HepG2 (cell line): ENCODE results near the gene ATP13A3. TPM values are rescaled to one million over a fixed set of nuclear protein-coding genes. Genes with fewer than 3 reads are reported as not detected.
A peak's percentile ranks its signal among the peaks of the same experiment; 100 is the strongest.

Experiments used
- ETV6 ChIP-seq: sonication (generic); formaldehyde crosslinking; conservative IDR thresholded peaks from 2 replicates; pipeline ENCODE4 v1.4.0; 2020; ENCODE audit warnings: missing genetic modification reagents
- GZF1 ChIP-seq: sonication (generic); formaldehyde crosslinking; IDR thresholded peaks from 2 replicates; pipeline ENCODE4 v1.5.1; 2020; ENCODE audit warnings: mild to moderate bottlenecking, missing genetic modification reagents
- KAT2B ChIP-seq: fragments of 150-350 bp; IDR thresholded peaks from 2 replicates; pipeline ENCODE4 v1.6.1; 2014; ENCODE audit warnings: low read depth, low read length, borderline replicate concordance
- NCOA5 ChIP-seq: sonication (generic); formaldehyde crosslinking; IDR thresholded peaks from 2 replicates; pipeline ENCODE4 v1.4.0; 2020; ENCODE audit warnings: missing genetic modification reagents
- NONO ChIP-seq, 2 experiments: fragments of 450-650 bp in 1 of 2; sonication (generic) in 1 of 2; formaldehyde crosslinking in 1 of 2; IDR thresholded peaks in 1 of 2; conservative IDR thresholded peaks in 1 of 2; 2 replicates each; pipeline versions ENCODE4 v1.6.1 to v1.8.0; 2017 to 2022; ENCODE audit warnings: mild to moderate bottlenecking in 1 of 2, missing genetic modification reagents in 1 of 2, moderate library complexity in 1 of 2
- RCOR2 ChIP-seq: IDR thresholded peaks from 2 replicates; pipeline ENCODE4 v1.6.1; 2016; ENCODE audit warnings: missing biosample characterization, missing genetic modification reagents
- RNF2 ChIP-seq: fragments of 450-650 bp; conservative IDR thresholded peaks from 2 replicates; pipeline ENCODE4 v1.6.1; 2016; ENCODE audit warnings: low read depth
- SP5 ChIP-seq: IDR thresholded peaks from 2 replicates; pipeline ENCODE4 v1.6.1; 2016; ENCODE audit warnings: low read depth, borderline replicate concordance
- SPEN ChIP-seq: sonication (generic); formaldehyde crosslinking; IDR thresholded peaks from 2 replicates; pipeline ENCODE4 v1.5.1; 2020; ENCODE audit warnings: low read depth, mild to moderate bottlenecking, missing genetic modification reagents
- ZNF441 ChIP-seq: sonication (generic); formaldehyde crosslinking; IDR thresholded peaks from 2 replicates; pipeline ENCODE4 v1.7.0; 2021; ENCODE audit warnings: missing genetic modification reagents, borderline replicate concordance
- ZSCAN22 ChIP-seq: sonication (generic); formaldehyde crosslinking; IDR thresholded peaks from 2 replicates; pipeline ENCODE4 v1.4.0; 2020; ENCODE audit warnings: mild to moderate bottlenecking, missing genetic modification reagents
- polyA plus RNA-seq, 8 experiments: library from polyadenylated mRNA; depleted of rRNA in 3 of 8; stranded (reverse) in 7 of 8; unstranded in 1 of 8; fragments of >200 nt; fragmentation: Illumina TruSeq in 4 of 8; extraction: Trizol in 4 of 8; gene quantifications; 2 replicates each; pipeline versions ENCODE4 v1.2.1 to v1.2.3, GENCODE V29; 2011 to 2016; ENCODE audit warnings: low read depth in 4 of 8, missing spikeins in 1 of 8, mixed read lengths in 1 of 8; ENCODE audit not compliant: insufficient read depth in 1 of 8
- total RNA-seq, 5 experiments: library from RNA; depleted of rRNA; stranded (reverse); fragments of >200 nt; fragmentation: Illumina TruSeq; extraction: Trizol; gene quantifications; 2 replicates each; pipeline ENCODE4 v1.2.3, GENCODE V29; 2016; ENCODE audit warnings: low read depth in 1 of 5
- TF ChIP-seq, protein P1 (sequence below): IDR thresholded peaks from 2 replicates; pipeline ENCODE4 v1.6.1; 2016; ENCODE audit warnings: low read depth, missing genetic modification reagents, missing compliant biosample characterization
- TF ChIP-seq, protein P2 (sequence below): sonication (generic); formaldehyde crosslinking; IDR thresholded peaks from 2 replicates; pipeline ENCODE4 v1.5.1; 2020; ENCODE audit warnings: mild to moderate bottlenecking, missing genetic modification reagents
- TF ChIP-seq, protein P3 (sequence below): sonication (generic); formaldehyde crosslinking; IDR thresholded peaks from 2 replicates; pipeline ENCODE4 v1.9.0; 2022; ENCODE audit warnings: low read depth, missing genetic modification reagents
- TF ChIP-seq, protein P4 (sequence below): sonication (generic); formaldehyde crosslinking; IDR thresholded peaks from 2 replicates; pipeline ENCODE4 v1.5.1; 2020; ENCODE audit warnings: mild to moderate bottlenecking, moderate library complexity, missing genetic modification reagents
- TF ChIP-seq, protein P5 (sequence below): IDR thresholded peaks from 2 replicates; pipeline ENCODE4 v1.6.1; 2018; ENCODE audit warnings: missing genetic modification reagents, mild to moderate bottlenecking, missing compliant biosample characterization

Gene ATP13A3
- total and polyA plus RNA-seq, 2 of the 13 experiments (the other 11 are each of a cell fraction or from before 2014, with no cell fraction given): 44.9 to 80.8 TPM

DNA sequence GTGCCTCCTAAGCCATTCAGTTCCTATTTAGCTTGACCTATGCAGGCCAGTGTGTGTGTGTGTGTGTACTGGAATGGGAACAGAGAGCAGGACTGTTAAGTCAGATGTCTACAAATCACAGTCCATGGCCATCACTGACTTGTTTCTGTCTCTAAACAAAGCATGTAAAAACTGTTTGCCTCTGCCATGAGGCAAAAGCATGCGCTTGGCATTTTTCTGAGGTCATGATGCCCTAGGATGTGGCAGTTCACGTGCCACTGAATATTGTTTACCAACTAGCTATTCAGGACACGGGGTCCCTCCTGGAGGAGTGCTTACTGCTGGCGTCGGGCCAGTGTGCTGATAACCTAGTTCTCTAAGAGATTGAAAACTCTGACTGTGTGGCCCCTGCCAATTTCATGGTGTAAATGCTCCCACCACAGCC is 8.2 kb upstream of the ATP13A3 start (continued):
- TF ChIP-seq ETV6 (CRISPR knock-in tag) (no peak), SP5 (peak; percentile 65; the same call in 1 of the 2 replicates), NCOA5 (CRISPR knock-in tag) (no peak), ZNF441 (no peak), RCOR2 (no peak; the same call in none of the 2 replicates), SPEN (CRISPR knock-in tag) (peak; percentile 54; the same call in 1 of the 2 replicates), RNF2 (no peak), NONO (IDR thresholded peaks at IDR 0.05) (no peak), NONO (CRISPR knock-in tag; conservative IDR thresholded peaks at IDR 0.05) (no peak), KAT2B (no peak), ZSCAN22 (no peak), GZF1 (CRISPR knock-in tag) (no peak)
- TF ChIP-seq, protein P1, sequence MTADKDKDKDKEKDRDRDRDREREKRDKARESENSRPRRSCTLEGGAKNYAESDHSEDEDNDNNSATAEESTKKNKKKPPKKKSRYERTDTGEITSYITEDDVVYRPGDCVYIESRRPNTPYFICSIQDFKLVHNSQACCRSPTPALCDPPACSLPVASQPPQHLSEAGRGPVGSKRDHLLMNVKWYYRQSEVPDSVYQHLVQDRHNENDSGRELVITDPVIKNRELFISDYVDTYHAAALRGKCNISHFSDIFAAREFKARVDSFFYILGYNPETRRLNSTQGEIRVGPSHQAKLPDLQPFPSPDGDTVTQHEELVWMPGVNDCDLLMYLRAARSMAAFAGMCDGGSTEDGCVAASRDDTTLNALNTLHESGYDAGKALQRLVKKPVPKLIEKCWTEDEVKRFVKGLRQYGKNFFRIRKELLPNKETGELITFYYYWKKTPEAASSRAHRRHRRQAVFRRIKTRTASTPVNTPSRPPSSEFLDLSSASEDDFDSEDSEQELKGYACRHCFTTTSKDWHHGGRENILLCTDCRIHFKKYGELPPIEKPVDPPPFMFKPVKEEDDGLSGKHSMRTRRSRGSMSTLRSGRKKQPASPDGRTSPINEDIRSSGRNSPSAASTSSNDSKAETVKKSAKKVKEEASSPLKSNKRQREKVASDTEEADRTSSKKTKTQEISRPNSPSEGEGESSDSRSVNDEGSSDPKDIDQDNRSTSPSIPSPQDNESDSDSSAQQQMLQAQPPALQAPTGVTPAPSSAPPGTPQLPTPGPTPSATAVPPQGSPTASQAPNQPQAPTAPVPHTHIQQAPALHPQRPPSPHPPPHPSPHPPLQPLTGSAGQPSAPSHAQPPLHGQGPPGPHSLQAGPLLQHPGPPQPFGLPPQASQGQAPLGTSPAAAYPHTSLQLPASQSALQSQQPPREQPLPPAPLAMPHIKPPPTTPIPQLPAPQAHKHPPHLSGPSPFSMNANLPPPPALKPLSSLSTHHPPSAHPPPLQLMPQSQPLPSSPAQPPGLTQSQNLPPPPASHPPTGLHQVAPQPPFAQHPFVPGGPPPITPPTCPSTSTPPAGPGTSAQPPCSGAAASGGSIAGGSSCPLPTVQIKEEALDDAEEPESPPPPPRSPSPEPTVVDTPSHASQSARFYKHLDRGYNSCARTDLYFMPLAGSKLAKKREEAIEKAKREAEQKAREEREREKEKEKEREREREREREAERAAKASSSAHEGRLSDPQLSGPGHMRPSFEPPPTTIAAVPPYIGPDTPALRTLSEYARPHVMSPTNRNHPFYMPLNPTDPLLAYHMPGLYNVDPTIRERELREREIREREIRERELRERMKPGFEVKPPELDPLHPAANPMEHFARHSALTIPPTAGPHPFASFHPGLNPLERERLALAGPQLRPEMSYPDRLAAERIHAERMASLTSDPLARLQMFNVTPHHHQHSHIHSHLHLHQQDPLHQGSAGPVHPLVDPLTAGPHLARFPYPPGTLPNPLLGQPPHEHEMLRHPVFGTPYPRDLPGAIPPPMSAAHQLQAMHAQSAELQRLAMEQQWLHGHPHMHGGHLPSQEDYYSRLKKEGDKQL (CRISPR knock-in tag): peak; percentile 51; the same call in 1 of the 2 replicates
- TF ChIP-seq, protein P2, sequence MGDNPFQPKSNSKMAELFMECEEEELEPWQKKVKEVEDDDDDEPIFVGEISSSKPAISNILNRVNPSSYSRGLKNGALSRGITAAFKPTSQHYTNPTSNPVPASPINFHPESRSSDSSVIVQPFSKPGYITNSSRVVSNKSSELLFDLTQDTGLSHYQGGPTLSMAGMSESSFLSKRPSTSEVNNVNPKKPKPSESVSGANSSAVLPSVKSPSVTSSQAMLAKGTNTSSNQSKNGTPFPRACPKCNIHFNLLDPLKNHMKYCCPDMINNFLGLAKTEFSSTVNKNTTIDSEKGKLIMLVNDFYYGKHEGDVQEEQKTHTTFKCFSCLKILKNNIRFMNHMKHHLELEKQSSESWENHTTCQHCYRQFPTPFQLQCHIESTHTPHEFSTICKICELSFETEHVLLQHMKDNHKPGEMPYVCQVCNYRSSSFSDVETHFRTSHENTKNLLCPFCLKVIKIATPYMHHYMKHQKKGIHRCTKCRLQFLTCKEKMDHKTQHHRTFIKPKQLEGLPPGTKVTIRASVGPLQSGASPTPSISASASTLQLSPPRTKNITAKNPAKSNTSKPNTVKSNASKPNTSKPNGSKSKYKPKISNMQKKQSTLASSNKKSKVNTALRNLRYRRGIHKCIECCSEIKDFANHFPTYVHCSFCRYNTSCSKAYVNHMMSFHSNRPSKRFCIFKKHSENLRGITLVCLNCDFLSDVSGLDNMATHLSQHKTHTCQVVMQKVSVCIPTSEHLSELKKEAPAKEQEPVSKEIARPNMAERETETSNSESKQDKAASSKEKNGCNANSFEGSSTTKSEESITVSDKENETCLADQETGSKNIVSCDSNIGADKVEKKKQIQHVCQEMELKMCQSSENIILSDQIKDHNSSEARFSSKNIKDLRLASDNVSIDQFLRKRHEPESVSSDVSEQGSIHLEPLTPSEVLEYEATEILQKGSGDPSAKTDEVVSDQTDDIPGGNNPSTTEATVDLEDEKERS (CRISPR knock-in tag): 0 out of 2 replicates have a peak, but pooled peaks have one; percentile 61
- TF ChIP-seq, protein P3, sequence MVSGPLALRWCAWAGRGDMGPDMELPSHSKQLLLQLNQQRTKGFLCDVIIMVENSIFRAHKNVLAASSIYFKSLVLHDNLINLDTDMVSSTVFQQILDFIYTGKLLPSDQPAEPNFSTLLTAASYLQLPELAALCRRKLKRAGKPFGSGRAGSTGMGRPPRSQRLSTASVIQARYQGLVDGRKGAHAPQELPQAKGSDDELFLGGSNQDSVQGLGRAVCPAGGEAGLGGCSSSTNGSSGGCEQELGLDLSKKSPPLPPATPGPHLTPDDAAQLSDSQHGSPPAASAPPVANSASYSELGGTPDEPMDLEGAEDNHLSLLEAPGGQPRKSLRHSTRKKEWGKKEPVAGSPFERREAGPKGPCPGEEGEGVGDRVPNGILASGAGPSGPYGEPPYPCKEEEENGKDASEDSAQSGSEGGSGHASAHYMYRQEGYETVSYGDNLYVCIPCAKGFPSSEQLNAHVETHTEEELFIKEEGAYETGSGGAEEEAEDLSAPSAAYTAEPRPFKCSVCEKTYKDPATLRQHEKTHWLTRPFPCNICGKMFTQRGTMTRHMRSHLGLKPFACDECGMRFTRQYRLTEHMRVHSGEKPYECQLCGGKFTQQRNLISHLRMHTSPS (CRISPR knock-in tag): peak; percentile 97
- TF ChIP-seq, protein P4, sequence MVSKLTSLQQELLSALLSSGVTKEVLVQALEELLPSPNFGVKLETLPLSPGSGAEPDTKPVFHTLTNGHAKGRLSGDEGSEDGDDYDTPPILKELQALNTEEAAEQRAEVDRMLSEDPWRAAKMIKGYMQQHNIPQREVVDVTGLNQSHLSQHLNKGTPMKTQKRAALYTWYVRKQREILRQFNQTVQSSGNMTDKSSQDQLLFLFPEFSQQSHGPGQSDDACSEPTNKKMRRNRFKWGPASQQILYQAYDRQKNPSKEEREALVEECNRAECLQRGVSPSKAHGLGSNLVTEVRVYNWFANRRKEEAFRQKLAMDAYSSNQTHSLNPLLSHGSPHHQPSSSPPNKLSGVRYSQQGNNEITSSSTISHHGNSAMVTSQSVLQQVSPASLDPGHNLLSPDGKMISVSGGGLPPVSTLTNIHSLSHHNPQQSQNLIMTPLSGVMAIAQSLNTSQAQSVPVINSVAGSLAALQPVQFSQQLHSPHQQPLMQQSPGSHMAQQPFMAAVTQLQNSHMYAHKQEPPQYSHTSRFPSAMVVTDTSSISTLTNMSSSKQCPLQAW (CRISPR knock-in tag): peak; percentile 67
- TF ChIP-seq, protein P5, sequence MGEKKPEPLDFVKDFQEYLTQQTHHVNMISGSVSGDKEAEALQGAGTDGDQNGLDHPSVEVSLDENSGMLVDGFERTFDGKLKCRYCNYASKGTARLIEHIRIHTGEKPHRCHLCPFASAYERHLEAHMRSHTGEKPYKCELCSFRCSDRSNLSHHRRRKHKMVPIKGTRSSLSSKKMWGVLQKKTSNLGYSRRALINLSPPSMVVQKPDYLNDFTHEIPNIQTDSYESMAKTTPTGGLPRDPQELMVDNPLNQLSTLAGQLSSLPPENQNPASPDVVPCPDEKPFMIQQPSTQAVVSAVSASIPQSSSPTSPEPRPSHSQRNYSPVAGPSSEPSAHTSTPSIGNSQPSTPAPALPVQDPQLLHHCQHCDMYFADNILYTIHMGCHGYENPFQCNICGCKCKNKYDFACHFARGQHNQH (CRISPR knock-in tag): peak; percentile 93
